A549 treated with RU486 at 1 μM for 4 hours (cell line): ENCODE data around the gene ABCB6. TPM values are rescaled to one million over a fixed set of nuclear protein-coding genes. Genes with fewer than 3 reads are reported as not detected.

Source experiments
- total RNA-seq: library from RNA; stranded (reverse); fragments of 200-300 nt; extraction: Qiagen RNA extraction; gene quantifications from 5 replicates; pipeline ENCODE4 v1.2.3, GENCODE V29; 2022; ENCODE audit warnings: low read depth

The ABCB6 gene
- total RNA-seq, 1 experiment from 2014 or later = 30.8 TPM

Other genes with a start within 250 kb of the ABCB6 start
- not detected in 5 replicates for gene FEV, start 233.8 kb downstream of the ABCB6 start, total RNA-seq
- gene CRYBA2, start 225.5 kb downstream of the ABCB6 start, total RNA-seq = 0.54 TPM in 1 of 5 replicates, not detected in the others
- gene CFAP65, start 177.4 kb downstream of the ABCB6 start, total RNA-seq = 0.05 to 0.32 TPM (median 0.16 TPM) in 5 replicates
- 0.09 to 0.13 TPM (median 0.11 TPM) in 4 of 5 replicates, not detected in the other for gene IHH, start 158.0 kb downstream of the ABCB6 start, total RNA-seq
- gene NHEJ1, start 58.1 kb downstream of the ABCB6 start, total RNA-seq = 13.7 to 18.3 TPM (median 15.2 TPM) in 5 replicates
- gene SLC23A3, start 48.9 kb downstream of the ABCB6 start, total RNA-seq = 0.19 to 0.90 TPM (median 0.53 TPM) in 5 replicates
- 33.7 to 47.7 TPM (median 45.3 TPM) in 5 replicates for gene CNPPD1, start 42.0 kb downstream of the ABCB6 start, total RNA-seq
- gene RETREG2, start 40.7 kb downstream of the ABCB6 start, total RNA-seq = 58.9 to 85.7 TPM (median 81.2 TPM) in 5 replicates
- 14.4 to 22.8 TPM (median 19.2 TPM) in 5 replicates for gene ZFAND2B, start 12.2 kb downstream of the ABCB6 start, total RNA-seq
- 42.3 to 53.2 TPM (median 50.2 TPM) in 5 replicates for gene ATG9A, start 10.7 kb upstream of the ABCB6 start, total RNA-seq
- gene ANKZF1, start 10.8 kb upstream of the ABCB6 start, total RNA-seq = 15.1 to 22.0 TPM (median 17.7 TPM) in 5 replicates
- 5.0 to 6.8 TPM (median 6.8 TPM) in 5 replicates for gene GLB1L, start 26.5 kb upstream of the ABCB6 start, total RNA-seq
- 27.5 to 32.6 TPM (median 31.0 TPM) in 5 replicates for gene STK16, start 26.5 kb upstream of the ABCB6 start, total RNA-seq
- gene TUBA4B, start 34.3 kb upstream of the ABCB6 start, total RNA-seq = 0.18 to 0.69 TPM (median 0.35 TPM) in 5 replicates
- 332 to 451 TPM (median 366 TPM) in 5 replicates for gene TUBA4A, start 35.0 kb upstream of the ABCB6 start, total RNA-seq
- gene DNAJB2, start 60.4 kb upstream of the ABCB6 start, total RNA-seq = 40.3 to 55.4 TPM (median 48.6 TPM) in 5 replicates
- 0.87 to 2.0 TPM (median 1.3 TPM) in 5 replicates for gene PTPRN, start 90.4 kb upstream of the ABCB6 start, total RNA-seq
- gene RESP18, start 113.8 kb upstream of the ABCB6 start, total RNA-seq = not detected in 5 replicates
- 51.3 to 65.5 TPM (median 63.4 TPM) in 5 replicates for gene DNPEP, start 169.0 kb upstream of the ABCB6 start, total RNA-seq
- 0.05 to 0.24 TPM (median 0.13 TPM) in 3 of 5 replicates, not detected in the others for gene DES, start 199.4 kb upstream of the ABCB6 start, total RNA-seq
- gene SPEG, start 215.9 kb upstream of the ABCB6 start, total RNA-seq = 5.1 to 7.8 TPM (median 6.5 TPM) in 5 replicates